IPS-NIHi7 (cell line): Measurements from ENCODE around the gene BTBD18.

Experiments used
- DNase-seq: peaks from one replicate; pipeline ENCODE4 v3.0.0; 2012; ENCODE audit warnings: mixed read lengths; ENCODE audit errors: extremely low spot score

Gene BTBD18, protein sequence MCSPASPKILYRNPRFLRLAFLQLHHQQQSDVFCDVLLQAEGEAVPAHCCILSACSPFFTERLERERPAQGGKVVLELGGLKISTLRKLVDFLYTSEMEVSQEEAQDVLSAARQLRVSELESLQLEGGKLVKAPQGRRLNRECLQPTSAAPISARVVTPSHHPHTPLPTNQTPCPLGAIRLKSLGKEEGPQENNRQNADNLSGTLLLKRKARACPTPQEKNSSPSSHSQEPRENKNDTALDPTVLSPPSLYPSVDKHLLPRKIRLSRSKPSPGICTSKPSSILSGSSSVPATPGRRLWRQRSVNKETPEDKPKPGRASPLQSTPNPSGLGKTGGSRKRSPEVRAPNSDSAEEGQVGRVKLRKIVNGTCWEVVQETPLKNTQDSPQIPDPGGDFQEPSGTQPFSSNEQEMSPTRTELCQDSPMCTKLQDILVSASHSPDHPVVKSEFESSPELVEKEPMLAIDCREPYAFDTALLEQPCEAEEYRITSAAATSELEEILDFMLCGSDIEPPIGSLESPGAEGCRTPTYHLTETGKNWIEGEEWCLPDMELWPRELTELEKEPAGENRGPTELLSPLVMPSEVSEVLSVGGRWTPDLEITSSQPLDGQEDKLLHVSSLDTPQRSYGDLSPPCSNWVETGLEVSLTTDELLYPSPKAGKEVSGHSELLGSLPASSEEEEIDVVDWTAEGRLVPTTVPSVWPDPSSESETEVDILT

DNA sequence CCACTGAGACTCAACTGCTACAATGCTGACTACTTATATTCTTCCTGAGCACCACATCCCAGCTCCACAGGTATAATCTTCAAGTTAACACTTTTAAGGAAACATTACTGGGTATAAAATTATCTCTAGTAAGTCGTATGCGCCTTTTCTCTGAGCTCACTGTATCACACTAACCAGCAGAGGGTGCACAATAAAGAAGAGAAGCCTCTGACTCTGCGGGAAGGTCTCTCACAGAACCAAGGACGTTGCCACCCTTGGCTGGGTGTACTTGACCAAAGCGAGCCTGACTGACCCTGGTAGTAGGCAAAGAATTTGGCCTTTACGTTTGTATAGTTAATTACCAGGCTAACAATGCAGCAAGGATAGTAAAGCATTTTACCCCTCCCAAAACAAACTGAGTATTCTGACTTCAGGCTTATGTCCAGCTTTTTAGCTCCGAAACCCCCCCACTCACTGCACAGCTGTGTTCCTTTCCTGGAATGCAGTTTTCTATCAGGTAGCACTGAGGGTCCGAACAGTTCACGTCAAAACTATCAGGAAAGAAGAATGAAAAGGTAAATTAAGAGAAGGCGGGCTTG is at the start of gene BTBD18:
Gene BTBD18, minus strand, starts transcription at position 144 of the 578 bp plus-strand sequence. CDS start 631 bp downstream, outside the sequence.
- peak; percentile 67 for DNase-seq

DNA sequence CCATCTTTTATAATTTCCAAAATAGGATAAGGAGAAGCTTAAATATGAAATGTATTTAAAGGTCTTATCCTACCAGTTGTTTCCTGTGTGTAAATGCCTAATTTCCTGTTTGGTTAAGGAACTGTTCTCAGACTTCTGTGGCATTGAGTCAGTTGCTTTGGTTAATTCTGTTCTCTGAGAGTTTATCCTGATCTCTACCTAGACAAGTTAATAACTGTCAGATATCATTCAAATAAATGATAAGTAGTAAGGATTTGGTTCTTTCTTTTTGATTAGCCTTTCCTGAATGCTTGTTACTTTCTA is 49.5 kb upstream of the BTBD18 start:
- no peak for DNase-seq

DNA sequence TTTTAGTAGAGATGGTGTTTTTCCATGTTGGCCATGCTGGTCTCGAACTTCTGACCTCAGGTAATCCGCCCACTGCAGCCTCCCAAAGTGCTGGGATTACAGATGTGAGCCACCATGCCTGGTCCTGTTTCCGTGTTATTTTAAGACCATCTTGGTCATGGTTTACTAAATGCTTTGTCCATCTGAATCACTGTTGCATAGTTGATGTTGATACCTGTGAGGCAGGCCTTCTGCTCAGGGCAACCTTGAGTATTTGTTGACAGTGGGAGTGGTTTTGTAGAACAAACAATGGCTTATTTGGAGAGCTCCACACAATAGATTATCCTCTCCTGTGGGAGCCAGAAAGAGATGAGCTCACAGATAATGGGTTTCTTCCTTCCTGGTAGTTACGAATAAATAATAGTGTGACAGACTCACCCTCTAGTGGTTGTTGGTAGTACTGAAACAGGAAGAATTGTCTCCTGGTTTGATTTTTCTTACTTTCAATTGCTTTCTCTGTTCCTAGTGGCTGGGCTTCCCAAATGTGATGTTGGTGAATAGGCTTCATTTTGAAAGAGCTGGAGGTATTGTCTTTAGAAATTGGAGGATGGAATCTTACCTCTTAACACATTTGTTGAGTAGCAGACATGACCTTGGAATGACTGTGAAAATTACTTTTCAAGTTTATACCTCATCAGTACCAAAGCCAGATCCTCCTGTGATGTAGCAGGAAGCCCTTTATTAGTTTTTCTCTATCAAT is 49.0 kb upstream of the BTBD18 start:
- peak; percentile 80 for DNase-seq

DNA sequence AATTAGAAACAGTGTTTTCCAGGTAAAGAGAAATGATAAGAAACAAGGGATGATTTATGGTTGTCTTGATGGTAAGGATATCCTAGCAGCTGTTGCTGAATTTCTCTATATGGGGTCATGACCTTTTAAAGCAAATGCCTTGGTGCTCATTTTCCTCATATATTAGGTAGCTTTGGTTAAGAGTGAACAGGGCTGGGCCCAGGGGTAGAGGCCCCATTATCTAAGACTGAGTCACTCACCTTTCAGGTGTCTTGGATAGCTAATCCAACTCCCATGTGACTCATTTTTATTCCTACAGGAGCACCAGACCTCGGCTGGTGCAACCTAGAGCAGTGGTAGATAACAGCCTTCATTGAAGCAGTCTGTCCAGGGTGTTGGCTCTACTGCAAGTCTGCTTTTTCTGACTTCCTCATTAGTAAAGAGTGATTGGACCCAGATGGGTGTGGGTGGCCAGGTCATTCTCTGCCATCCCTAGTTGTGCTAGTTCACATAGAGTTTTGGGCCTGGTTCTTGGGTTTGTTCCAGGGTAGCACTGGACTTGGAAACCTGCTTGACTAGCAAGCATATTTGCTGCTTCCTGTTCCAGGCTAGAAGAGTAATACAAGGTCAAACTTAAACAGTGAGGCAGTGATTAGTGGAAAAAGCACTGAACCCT is 47.4 kb upstream of the BTBD18 start:
- no peak for DNase-seq

DNA sequence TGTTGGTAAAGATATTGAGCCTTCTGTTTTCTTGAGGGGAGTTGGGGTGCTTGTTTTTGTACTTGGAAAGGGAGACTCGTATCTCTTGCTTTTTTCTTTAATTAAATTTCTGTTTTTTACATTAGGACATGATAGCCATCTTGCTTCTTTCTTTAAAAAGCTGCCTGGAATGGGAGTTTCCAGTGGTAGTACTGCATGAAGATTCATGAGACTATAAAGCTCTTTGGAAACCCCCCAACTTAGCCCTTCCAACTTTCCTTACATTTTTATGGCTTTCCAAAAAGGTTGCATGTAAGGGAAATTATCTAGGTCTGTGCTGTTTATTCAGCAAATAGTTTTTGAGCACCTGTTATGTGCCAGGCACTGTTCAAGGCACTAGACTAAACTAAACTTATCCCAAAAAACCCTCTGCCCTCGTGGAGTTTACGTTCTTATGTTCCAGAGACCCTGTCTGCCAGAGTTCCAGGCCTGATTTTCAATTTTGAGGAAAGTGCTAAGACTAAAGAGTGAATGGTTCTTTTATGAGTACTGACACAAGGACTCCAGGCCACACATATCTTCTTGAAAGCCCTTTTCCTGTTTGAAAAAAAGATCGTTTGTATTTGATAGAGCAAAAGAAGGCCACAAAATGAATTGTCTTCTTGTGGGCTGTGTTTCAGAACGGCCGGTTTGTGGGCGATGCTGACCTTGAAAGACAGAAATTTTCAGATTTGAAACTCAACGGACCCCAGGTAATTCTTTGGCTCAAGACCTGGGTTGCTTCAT is 41.9 kb upstream of the BTBD18 start:
- DNase-seq = no peak

DNA sequence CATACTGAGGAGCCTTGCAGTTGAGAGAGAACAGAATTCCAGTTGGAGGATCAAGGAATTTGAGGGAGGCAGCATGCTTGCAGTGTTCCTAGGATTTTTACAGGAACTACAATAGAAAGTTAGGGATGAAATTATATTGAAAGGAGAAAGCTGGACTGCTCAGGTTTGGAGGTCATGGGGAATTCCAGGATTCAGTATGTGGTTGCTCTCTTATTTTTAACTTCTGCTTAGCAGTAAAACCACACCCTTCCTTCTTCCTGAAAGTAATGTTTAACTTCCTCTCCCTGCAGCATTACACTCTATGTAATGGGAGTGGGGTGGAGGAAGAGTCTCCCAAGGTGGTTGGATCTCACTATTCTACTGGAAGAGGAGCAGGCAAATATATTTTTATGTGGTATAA is 41.3 kb upstream of the BTBD18 start:
- no peak for DNase-seq

DNA sequence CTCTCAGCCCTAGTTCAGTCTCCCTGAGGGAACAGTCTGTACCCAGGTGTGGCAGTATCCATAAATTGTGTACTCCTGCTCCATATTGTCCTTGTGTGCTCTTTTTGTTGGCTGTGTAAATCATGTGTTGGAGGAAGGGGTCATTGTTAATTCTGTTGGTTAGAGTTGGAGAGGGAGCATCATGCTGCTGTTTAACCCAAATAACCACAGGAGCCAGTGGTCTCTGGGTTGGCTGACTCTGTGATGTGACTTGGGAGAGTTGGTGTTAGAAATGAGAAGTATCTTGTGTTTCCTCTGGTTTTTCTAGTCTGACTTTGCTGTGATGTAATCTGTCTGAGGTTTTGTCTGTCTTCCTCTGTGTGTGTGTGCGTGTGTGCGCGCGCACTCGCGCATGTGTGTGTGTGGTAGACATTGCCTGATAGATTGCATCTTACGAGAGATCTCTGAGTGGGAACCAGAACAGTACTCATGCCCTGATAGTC is 40.5 kb upstream of the BTBD18 start:
- DNase-seq = no peak

DNA sequence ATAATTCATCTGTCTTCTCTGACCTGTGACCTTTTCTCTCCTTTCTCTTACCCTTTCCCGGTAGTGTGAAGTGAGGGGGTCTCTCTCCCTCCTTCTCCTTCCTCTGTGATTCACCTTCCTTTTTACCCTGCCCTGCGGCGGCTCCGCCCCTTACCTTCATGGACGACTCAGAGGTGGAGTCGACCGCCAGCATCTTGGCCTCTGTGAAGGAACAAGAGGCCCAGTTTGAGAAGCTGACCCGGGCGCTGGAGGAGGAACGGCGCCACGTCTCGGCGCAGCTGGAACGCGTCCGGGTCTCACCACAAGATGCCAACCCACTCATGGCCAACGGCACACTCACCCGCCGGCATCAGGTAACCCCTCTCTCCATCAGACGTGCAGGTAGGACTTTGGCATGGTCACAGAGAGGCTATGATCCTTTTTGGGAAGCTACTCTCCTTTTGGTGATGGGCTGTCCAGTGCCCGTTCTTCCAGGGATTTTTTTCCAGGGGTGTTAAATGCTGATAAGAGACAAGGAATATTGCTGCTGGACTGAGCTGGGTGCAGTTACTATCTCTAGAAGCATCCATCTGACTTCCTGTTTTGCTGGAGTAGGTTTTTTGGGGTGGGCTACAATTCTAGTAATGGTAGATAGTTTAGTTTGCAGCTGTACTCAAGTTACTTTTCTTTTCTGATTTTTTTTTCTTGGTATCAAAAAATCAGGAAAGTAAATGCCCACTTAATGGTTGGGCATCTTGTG is 39.9 kb upstream of the BTBD18 start:
- DNase-seq = peak; percentile 24

DNA sequence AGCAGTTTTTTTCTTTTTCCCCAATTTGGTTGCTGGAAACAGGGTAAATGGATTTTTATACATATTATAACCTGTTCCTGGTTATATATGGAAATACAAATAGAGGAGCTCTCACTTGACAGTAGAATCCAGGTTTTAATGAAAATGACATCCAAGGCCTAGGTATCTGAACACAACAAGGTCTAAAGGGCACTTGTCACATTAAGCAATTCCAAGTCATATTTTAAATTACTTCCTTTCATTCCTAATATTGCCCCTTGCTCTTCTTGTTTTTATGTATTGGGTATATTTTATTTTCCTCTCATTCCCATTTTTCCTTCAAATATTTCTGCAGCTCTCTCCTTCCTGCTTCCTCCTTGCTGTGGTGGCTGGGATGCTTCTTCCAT is 37.1 kb upstream of the BTBD18 start:
- no peak for DNase-seq

DNA sequence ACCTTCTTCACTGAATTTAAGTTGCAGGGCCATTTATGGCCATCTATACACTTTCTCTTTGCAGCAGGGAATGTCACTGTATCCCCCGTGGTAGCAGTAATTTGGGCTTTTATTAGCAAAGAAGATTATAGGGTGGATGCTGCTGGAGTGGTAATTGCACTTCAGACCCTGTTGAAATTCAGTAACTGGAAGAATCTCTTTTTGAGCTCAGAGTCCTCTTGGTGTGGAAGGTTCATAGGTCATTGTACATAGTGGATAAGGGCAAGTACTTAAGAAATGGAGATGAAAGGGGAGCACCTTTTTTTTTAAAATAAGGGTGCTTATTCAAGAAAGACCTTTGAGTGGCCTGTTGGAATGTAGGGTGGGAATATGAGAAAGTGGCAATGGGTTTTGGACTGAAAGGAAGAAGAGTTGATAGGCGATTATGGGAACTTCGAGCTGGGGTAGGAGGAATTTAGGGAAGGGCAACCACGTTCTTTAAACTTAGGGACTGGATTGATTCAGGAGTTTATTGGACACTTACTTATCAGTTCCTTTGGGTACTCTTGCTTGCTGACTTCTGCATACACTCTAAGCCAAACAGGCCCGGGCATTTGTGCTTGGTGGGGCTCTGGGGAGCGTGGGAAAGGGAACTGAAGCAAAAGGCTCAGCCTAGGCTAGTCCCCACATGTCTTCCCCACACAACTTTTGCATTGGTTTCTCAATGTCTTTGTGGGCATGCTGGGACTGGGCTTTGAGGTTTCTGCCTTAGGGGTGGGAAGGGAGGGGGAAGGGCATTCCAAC is 36.5 kb upstream of the BTBD18 start:
- DNase-seq = peak; percentile 49

DNA sequence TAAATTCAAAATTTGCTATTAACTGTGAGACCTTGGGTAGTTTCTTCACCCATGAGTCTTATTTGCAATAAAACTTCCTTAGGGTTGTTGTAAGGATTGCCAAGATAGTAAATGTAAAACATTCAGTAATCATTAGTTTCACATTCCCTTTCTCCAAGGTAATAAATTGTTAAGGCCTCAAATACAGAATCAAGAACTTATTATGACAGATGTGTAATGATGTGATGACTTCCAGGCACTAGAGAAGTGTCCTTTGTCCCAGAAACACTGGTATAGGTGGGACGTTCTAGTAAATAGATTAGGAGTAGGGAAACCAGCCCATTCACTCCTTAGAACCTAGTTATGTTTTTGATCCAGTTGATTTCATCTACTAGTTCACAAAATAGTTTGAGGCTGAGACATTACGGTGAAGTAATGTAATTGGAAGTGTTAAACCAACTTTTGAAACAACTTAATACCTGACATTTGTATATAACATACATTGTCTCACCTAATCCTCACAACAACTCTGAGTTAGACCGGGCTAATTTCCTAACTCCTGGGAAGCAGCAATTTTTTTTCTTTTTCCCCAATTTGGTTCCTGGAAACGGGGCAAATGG is 35.5 kb upstream of the BTBD18 start:
- DNase-seq = no peak

DNA sequence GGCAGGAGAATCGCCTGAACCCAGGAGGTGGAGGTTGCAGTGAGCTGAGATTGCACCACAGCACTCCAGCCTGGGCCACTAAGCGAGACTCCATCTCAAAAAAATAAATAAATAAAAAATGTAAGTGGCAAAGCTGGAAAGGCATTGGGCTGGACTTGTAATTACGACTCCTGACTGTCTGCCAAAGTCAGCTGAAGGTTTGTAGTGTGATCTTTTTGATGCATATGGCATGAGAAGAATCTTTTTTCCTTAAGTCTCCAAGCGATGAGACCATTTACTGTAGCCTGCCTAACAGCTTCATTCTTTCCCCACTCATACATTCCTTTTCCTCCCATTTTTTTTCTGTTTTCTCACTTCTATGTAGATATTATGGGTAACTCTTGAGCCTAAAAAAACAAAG is 34.8 kb upstream of the BTBD18 start:
- DNase-seq = no peak

DNA sequence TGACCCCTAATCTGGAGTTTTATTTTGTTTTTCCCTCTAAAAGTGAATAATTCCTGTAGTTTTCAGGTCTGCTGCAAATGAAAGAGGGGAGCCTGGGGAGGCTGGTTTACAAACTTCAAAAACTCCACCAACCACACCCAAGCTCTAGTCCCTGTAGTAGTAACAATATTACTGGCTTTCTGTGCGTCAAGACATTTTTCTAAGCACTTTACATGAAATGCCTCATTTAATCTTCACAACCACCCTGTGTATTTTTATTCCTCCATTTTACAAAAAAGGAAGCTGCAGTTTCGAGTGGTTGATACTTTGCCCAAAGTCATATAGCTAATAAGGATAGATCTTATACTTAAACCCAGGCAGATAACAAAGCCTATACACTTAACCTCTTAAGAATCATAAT is 33.5 kb upstream of the BTBD18 start:
- no peak for DNase-seq

DNA sequence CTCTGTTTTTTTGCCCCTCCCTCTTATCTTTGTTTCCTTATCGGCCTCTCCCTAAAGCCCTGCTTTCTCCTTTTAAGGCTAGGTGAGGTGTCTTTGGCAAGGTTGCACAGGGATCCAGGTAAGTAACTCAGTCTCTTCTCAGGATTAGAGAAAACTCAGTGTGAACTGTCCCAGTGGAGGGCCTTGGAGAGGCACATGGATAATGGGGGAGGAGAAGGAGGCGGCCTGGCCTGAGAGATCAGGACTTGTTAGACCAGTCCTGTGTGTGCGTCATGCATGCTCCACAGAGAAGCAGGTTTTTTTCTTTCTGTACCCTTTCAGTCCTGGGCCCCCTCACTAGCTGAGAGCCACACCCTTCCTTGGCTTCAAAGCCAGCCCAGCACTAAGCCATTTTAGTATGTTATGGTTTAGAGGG is 29.9 kb upstream of the BTBD18 start:
- DNase-seq = peak; percentile 73

DNA sequence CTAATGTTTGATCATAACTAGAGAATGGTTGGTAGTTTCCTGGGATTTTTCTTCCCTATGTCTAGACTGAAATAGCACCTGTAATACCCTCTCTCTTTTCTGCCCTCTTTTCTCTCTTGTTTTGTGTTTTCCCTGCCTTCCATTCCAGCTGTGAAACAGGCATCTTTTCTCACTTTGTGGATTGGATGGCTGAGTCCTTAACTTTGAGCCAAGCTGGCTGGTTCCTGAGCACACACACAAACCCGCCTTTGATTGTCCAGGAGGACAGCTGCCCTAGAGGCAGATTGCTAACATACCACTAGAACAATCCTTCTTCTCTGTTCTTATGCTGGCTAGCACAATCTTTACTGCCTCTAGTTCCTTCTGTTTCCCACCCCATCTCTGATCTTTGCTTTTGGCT is 27.7 kb upstream of the BTBD18 start:
- peak; percentile 31 for DNase-seq

DNA sequence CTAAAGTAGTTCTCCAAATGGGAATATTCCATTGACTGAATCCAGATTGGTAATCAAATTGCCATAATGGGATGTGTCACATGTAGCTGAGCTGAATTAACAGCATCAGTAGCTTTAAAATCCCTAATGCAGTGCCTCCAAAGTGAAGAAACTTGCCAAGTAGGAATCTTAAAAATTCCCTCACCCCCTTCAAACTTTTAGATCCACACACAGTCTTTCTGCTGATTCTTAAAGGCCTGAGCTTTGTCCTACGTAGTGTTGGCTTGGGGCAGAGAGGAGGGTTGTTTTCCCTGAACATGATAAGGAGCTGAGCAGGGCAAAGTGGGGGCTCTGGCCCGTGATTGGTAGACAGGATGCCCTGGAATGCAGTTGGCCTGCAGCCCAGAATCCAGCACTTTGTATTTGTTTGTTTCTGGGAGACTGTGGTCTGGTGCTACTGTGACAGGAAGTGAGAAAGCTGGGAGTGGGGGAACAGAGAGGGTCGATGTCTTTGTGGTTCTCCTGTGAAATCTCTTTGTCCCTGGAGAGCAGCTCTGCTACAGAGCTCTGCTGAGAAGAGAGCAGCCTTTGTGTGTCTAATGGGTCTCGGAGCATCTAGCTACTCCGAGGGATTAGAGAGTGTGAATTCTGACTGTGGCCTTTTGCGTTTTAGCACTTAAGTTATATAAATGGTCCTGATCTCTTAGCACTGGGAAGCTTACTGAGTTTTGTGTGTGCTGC is 26.9 kb upstream of the BTBD18 start:
- DNase-seq = peak; percentile 76

DNA sequence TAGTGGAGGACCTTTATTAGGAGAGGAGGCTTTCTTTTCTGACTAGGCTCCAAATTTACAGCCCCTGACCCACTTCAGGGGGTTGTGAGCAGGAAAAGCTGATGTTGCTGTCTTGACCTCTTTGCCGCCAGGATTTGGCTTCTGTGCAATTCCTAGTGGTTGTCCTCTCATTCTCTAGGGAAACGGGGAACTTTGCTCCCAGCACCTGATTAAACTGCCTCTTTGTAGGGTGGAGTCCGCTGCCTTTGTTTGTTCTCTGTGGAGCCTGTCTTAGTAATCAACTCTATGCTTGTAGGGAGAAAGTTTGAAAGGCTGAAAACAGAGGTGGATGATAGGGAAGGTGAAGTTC is 26.3 kb upstream of the BTBD18 start:
- DNase-seq = peak; percentile 33

DNA sequence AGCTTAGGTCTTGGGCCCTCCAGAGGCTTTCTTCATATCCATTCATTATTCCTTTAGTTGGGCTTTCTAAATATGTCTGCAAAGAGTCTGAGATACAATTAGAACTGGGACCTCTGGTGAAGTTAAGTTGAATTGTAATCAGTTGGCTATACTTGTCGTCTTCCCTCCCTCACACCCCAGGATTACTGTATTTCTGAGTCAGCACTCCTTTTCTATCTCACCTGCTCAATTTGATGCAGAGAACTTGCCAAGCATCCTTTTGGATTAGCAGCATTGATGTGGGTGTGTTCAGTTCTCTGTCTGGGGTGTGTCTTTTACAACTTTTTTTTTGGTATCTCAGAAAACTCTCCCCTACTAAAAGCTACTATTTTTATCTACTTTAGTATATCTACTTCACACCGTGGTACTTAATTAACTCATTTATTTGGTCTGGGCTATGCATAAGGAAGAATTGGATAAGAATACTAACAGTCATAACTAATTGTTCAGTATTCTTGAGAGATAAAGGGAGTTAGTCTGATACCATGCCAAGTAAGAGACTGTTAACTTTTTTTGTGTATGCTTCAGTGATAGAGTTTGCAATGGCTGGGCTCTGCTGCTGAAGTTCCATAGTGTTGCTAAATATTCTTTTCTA is 25.1 kb upstream of the BTBD18 start:
- DNase-seq = no peak
